ENCODE measurements around the gene POMT1. TPM values are rescaled to one million over a fixed set of nuclear protein-coding genes. Genes with fewer than 3 reads are reported as not detected.

POMT1 gene
- total RNA-seq, 3 donors from 2014 or later (not counting 1 experiment from before 2014, with no cell fraction given) = 35.5 to 38.8 (median 36.3) TPM

- H3K27ac Mint-ChIP-seq = no peak overlapping the region
- H3K4me3 Mint-ChIP-seq = no peak overlapping the region
- no peaks in the 10 kb centered on the region for H3K27me3 Mint-ChIP-seq (ENCODE audit: low read depth in 2 of 2)
- H3K9me3 Mint-ChIP-seq = no peaks in the 10 kb centered on the region
- H3K36me3 Mint-ChIP-seq = no peaks in the 10 kb centered on the region
- Histone ChIP-seq H3K27ac (ENCODE audit: low read length) (no peak overlapping the region), H3K4me1 (ENCODE audit: control insufficient read depth, insufficient read depth, low read length) (no peaks in the 10 kb centered on the region), H3K36me3 (ENCODE audit: control insufficient read depth, insufficient read depth, low read length) (peaks cover 18% of the 10 kb centered on the region), H3K9me3 (ENCODE audit: control insufficient read depth, insufficient read depth, low read length) (no peaks in the 10 kb centered on the region), H3K27me3 (ENCODE audit: control insufficient read depth, insufficient read depth, low read length) (no peaks in the 10 kb centered on the region), H3K4me3 (ENCODE audit: low read length) (no peak overlapping the region)
- DNase-seq (no peak), ATAC-seq (no peak)
- 97% methylated on average over 8 of the region's 8 CpGs for WGBS (ENCODE audit: insufficient coverage)
- no peak for TF ChIP-seq CTCF (IDR thresholded peaks at IDR 0.05)
- intact Hi-C loops (cut with micrococcal nuclease) = no loop called here
- no peaks in the 10 kb centered on the region for H3K4me1 Mint-ChIP-seq
These were observed 65.2 kb downstream of the POMT1 start for GRCh38 chr9:131567910-131568309.

Other genes with a start within 250 kb of the POMT1 start
- 10 to 100 TPM; 57.6 to 91.7 (median 88.3) TPM for gene FAM78A, start 226.4 kb upstream of the POMT1 start, total RNA-seq
- gene PLPP7, start 213.2 kb upstream of the POMT1 start, total RNA-seq = under 1 TPM; 0.28 to 0.59 (median 0.34) TPM
- 100 to 1,000 TPM; 249 to 275 (median 274) TPM for gene PRRC2B, start 108.8 kb upstream of the POMT1 start, total RNA-seq
- gene UCK1, start 28.3 kb downstream of the POMT1 start, total RNA-seq = 10 to 100 TPM; 29.9 to 35.2 (median 30.2) TPM
- not detected for gene PRRT1B, start 42.6 kb downstream of the POMT1 start, total RNA-seq
- gene RAPGEF1, start 237.2 kb downstream of the POMT1 start, total RNA-seq = 100 to 1,000 TPM; 210 to 224 (median 222) TPM

Measured in natural killer cell (primary cell).